ENCODE results near the gene VAT1L. TPM values are rescaled to one million over a fixed set of nuclear protein-coding genes. Genes with fewer than 3 reads are reported as not detected.
A peak's percentile ranks its signal among the peaks of the same experiment; 100 is the strongest.

Gene VAT1L
- total RNA-seq, 2 donors from 2014 or later: not detected

DNA sequence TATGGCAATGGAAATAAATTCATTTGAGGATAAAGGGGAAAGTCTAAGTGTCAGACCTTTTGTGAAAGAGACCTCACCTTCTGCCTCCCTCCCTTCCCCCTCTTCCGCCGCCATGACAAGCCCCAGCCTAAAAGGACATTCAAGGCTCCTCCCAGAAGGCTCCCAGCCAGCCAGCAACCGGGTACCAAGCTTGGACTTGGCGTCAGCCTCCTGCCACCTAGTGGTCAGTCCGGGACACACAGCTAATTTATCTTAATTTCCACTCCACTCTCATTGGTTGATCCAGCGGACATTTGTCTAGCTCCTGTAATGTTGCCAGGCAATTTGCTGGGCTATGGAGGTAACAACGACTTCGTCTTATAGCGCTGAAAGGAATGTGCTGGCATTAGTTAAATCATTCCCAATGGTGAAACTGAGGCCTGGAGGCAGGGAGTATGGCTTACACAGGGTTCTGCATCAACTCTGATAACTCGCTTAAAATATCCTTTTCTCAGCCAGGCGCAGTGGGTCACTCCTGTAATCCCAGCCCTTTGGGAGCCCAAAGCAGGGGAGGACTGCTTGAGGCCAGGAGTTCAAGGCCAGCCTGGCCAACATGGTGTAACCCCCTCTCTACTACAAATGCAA is 214.7 kb downstream of the VAT1L start:
- Mint-ChIP-seq H3K9me3 (no peaks in the 10 kb centered on the region), H3K27ac (no peak overlapping the region), H3K36me3 (no peaks in the 10 kb centered on the region)
- ATAC-seq: peak; percentile 96 to 97
- DNase-seq (ENCODE audit: low spot score in 2 of 2): peak; percentile 71 to 83

DNA sequence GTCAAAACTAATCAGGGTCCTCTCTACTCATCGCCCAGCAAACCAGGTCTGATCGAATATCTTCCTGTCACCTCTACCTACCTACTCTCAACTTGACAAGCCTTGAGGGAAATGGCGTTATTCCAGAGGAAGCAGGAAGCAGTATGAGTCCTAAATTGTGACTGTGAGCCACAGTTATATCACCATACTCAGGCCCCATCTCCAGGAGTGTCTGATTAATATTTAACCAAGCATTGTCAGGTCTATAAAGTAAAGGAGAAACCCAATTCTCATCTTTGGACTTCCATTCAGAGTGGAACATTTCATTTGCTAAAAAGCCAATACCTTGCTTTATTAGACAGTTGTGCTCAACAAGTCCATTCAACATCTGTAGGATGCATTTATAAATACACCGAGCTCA is 216.2 kb downstream of the VAT1L start:
- ATAC-seq (no peak), DNase-seq (ENCODE audit: low spot score in 2 of 2) (no peak)
- Mint-ChIP-seq H3K9me3 (no peaks in the 10 kb centered on the region), H3K36me3 (no peaks in the 10 kb centered on the region), H3K27ac (no peak overlapping the region)

- Mint-ChIP-seq H3K9me3 (no peaks in the 10 kb centered on the region), H3K27ac (no peak overlapping the region), H3K36me3 (no peaks in the 10 kb centered on the region)
- ATAC-seq (no peak), DNase-seq (ENCODE audit: low spot score in 2 of 2) (peak in 1 of 2 donors; percentile 8)
Observed at GRCh38 chr16:78005881-78006280, 217.5 kb downstream of the VAT1L start.

DNA sequence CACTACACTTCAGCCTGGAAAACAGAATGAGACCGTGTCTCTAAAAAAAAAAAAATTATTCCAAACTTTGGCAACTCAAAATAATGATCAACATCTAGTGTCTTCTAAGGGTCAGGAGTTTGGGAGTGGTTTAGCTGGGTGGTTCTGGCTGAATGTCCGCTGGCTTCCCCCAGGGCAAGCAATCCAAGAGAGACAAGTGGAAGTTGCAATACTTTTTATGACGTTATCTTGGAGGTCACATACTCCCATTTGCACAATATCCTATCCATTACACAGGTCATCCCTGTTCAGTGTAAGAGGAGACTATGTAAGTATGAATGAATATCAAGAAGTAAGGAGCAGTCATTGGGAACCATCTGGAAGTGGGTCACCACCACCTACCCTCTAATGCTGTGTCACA is 218.8 kb downstream of the VAT1L start:
- no peaks in the 10 kb centered on the region for H3K9me3 Mint-ChIP-seq
- H3K36me3 Mint-ChIP-seq: no peaks in the 10 kb centered on the region
- H3K27ac Mint-ChIP-seq: no peak overlapping the region
- ATAC-seq (no peak), DNase-seq (ENCODE audit: low spot score in 2 of 2) (no peak)

- Mint-ChIP-seq H3K27ac (no peak within 1 kb of the TSS), H3K36me3 (no peaks in the 10 kb centered on the region), H3K9me3 (peaks cover 0 to 3% of the 10 kb centered on the region in 2 donors)
- no peak for ATAC-seq
- no peak for DNase-seq (ENCODE audit: low spot score in 2 of 2)
Observed at GRCh38 chr16:78022347-78023060, 234.1 kb downstream of the VAT1L start, which contains the start of gene CLEC3A. CLEC3A (plus strand) TSS chr16:78022548; CDS start chr16:78022627, 79 bp downstream.

DNA sequence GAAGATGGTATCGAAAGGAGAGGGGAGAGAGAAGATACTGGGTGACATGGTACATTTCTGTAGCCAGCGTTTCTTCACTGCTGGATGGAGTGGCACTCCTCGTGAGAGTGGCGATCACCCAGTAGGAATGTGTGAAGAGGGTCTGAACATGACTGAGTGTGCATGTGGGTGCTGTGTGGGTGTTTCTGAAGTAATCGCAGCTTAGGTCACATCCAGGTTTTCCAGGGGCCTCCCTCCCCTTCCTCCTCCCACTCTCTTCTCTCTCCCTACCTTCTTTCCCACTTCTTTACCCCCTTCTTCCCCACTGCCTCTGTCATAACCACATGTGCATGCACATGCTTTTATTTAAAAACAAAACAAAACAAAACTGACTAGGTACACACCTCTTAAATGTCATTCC is 235.8 kb downstream of the VAT1L start:
- no peaks in the 10 kb centered on the region for H3K36me3 Mint-ChIP-seq
- ATAC-seq (no peak), DNase-seq (ENCODE audit: low spot score in 2 of 2) (no peak)
- no peak overlapping the region for H3K27ac Mint-ChIP-seq
- peaks cover 0 to 3% of the 10 kb centered on the region in 2 donors for H3K9me3 Mint-ChIP-seq

- Mint-ChIP-seq H3K36me3 (no peaks in the 10 kb centered on the region), H3K9me3 (no peaks in the 10 kb centered on the region), H3K27ac (no peak overlapping the region)
- no peak for DNase-seq (ENCODE audit: low spot score in 2 of 2)
- no peak for ATAC-seq
Observed at GRCh38 chr16:78025631-78026030, 237.3 kb downstream of the VAT1L start.

GRCh38 chr16:78028018-78028417 is 239.7 kb downstream of the VAT1L start:
- Mint-ChIP-seq H3K27ac (no peak overlapping the region), H3K9me3 (no peaks in the 10 kb centered on the region), H3K36me3 (no peaks in the 10 kb centered on the region)
- DNase-seq (ENCODE audit: low spot score in 2 of 2) (no peak), ATAC-seq (no peak)

Other genes starting within 250 kb of the VAT1L start
- gene NUDT7, start 66.0 kb upstream of the VAT1L start, total RNA-seq: 1 to 10 TPM; 5.2 to 6.7 TPM
- gene CLEC3A, start 234.0 kb downstream of the VAT1L start, total RNA-seq: not detected